Neural progenitor cell (in vitro differentiated cells): ENCODE data around the gene NOVA2. TPM values are rescaled to one million over a fixed set of nuclear protein-coding genes. Genes with fewer than 3 reads are reported as not detected.

Experiments used
- DNase-seq: peaks from one replicate; pipeline ENCODE4 v3.0.0-alpha.2; 2016; ENCODE audit warnings: low spot score
- H2AFZ ChIP-seq: fragments of 200-600 bp; sonication (generic); replicated peaks from 2 replicates; pipeline ENCODE4 v1.6.1; 2016; ENCODE audit warnings: antibody characterized with exemption
- H3F3A ChIP-seq: fragments of 200-600 bp; sonication (generic); 2 replicates; pipeline ENCODE4 v1.6.1; 2016; ENCODE audit warnings: antibody characterized with exemption, low read depth
- H3K27ac ChIP-seq: fragments of 200-600 bp; sonication (generic); 2 replicates; pipeline ENCODE4 v1.5.1; 2016; ENCODE audit warnings: mild to moderate bottlenecking
- H3K27me3 ChIP-seq: fragments of 200-600 bp; sonication (generic); 2 replicates; pipeline ENCODE4 v1.6.1; 2016; ENCODE audit warnings: mild to moderate bottlenecking, moderate library complexity
- H3K36me3 ChIP-seq: fragments of 200-600 bp; sonication (generic); 2 replicates; pipeline ENCODE4 v1.5.1; 2016
- H3K4me1 ChIP-seq: fragments of 200-600 bp; sonication (generic); 2 replicates; pipeline ENCODE4 v1.6.1; 2016; ENCODE audit warnings: mixed run types
- H3K4me2 ChIP-seq: fragments of 200-600 bp; sonication (generic); 2 replicates; pipeline ENCODE4 v1.6.1; 2016
- H3K4me3 ChIP-seq: fragments of 200-600 bp; sonication (generic); 2 replicates; pipeline ENCODE4 v1.5.1; 2016
- H3K79me2 ChIP-seq: fragments of 200-600 bp; sonication (generic); 2 replicates; pipeline ENCODE4 v1.6.1; 2016; ENCODE audit warnings: low read depth
- H3K9ac ChIP-seq: fragments of 200-600 bp; sonication (generic); 2 replicates; pipeline ENCODE4 v1.6.1; 2016
- H3K9me3 ChIP-seq: fragments of 200-600 bp; sonication (generic); 2 replicates; pipeline ENCODE4 v1.5.1; 2016; ENCODE audit warnings: low read depth
- H4K20me1 ChIP-seq: fragments of 200-600 bp; sonication (generic); 2 replicates; pipeline ENCODE4 v1.6.1; 2016; ENCODE audit warnings: low read depth
- H3K27ac Mint-ChIP-seq: 3 replicates; pipeline ENCODE4 v1.8.0; 2021; ENCODE audit warnings: mixed read lengths
- H3K27me3 Mint-ChIP-seq: 2 replicates; pipeline ENCODE4 v1.8.0; 2022; ENCODE audit warnings: low read depth, mild to moderate bottlenecking, inconsistent platforms, moderate library complexity, mixed read lengths; ENCODE audit not compliant: insufficient read depth
- H3K36me3 Mint-ChIP-seq: 3 replicates; pipeline ENCODE4 v1.8.0; 2021; ENCODE audit warnings: mixed read lengths
- H3K4me1 Mint-ChIP-seq: 3 replicates; pipeline ENCODE4 v1.8.0; 2021; ENCODE audit warnings: mixed read lengths
- H3K4me3 Mint-ChIP-seq: 3 replicates; pipeline ENCODE4 v1.8.0; 2021; ENCODE audit warnings: mild to moderate bottlenecking, moderate library complexity, mixed read lengths
- H3K9me3 Mint-ChIP-seq: 3 replicates; pipeline ENCODE4 v1.8.0; 2020; ENCODE audit warnings: mixed read lengths
- CTCF ChIP-seq: fragments of 200-600 bp; sonication (generic); IDR thresholded peaks from 2 replicates; pipeline ENCODE4 v1.5.1; 2017; ENCODE audit warnings: antibody characterized with exemption, mild to moderate bottlenecking
- EZH2 ChIP-seq: fragments of 200-600 bp; sonication (generic); IDR thresholded peaks from 2 replicates; pipeline ENCODE4 v1.6.1; 2017; ENCODE audit warnings: antibody characterized with exemption, mild to moderate bottlenecking, moderate library complexity
- EZH2phosphoT487 ChIP-seq: fragments of 200-600 bp; sonication (generic); IDR thresholded peaks from 2 replicates; pipeline ENCODE4 v1.6.1; 2017; ENCODE audit warnings: antibody characterized with exemption
- total RNA-seq: library from RNA; depleted of rRNA; stranded (reverse); fragments of >200 nt; gene quantifications from 2 replicates; pipeline ENCODE4 v1.2.3, GENCODE V29; 2015; ENCODE audit warnings: low replicate concordance

The NOVA2 gene
- total RNA-seq, 1 donor from 2014 or later: 3.9 TPM

GRCh38 chr19:45938733-45939319 lies 34.8 kb downstream of the NOVA2 start:
- peaks cover 4% of the 10 kb centered on the region for H3K27me3 Mint-ChIP-seq
- Histone ChIP-seq H3K4me1 (no peaks in the 10 kb centered on the region), H3F3A (no peaks in the 10 kb centered on the region), H4K20me1 (no peaks in the 10 kb centered on the region), H3K9ac (no peak overlapping the region), H3K79me2 (no peaks in the 10 kb centered on the region), H2AFZ (no peak overlapping the region), H3K4me2 (no peak overlapping the region), H3K27me3 (no peaks in the 10 kb centered on the region), H3K4me3 (no peak overlapping the region), H3K9me3 (no peaks in the 10 kb centered on the region), H3K27ac (no peak overlapping the region), H3K36me3 (no peaks in the 10 kb centered on the region)
- no peak for TF ChIP-seq EZH2phosphoT487
- TF ChIP-seq CTCF: no peak
- no peak for TF ChIP-seq EZH2
- peak overlapping the region; percentile 43 for H3K4me3 Mint-ChIP-seq
- DNase-seq: no peak
- no peak overlapping the region for H3K27ac Mint-ChIP-seq
- H3K36me3 Mint-ChIP-seq: peaks cover 35% of the 10 kb centered on the region
- no peaks in the 10 kb centered on the region for H3K9me3 Mint-ChIP-seq
- H3K4me1 Mint-ChIP-seq: peaks cover 8% of the 10 kb centered on the region

- Histone ChIP-seq H3F3A (no peaks in the 10 kb centered on the region), H3K4me3 (no peak overlapping the region), H2AFZ (no peak overlapping the region), H4K20me1 (no peaks in the 10 kb centered on the region), H3K9ac (no peak overlapping the region), H3K27me3 (peaks cover 9% of the 10 kb centered on the region), H3K79me2 (no peaks in the 10 kb centered on the region), H3K27ac (no peak overlapping the region), H3K9me3 (no peaks in the 10 kb centered on the region), H3K36me3 (no peaks in the 10 kb centered on the region), H3K4me1 (no peaks in the 10 kb centered on the region), H3K4me2 (no peak overlapping the region)
- H3K27ac Mint-ChIP-seq: no peak overlapping the region
- peaks cover 25% of the 10 kb centered on the region for H3K36me3 Mint-ChIP-seq
- H3K27me3 Mint-ChIP-seq: peaks cover 6% of the 10 kb centered on the region
- no peaks in the 10 kb centered on the region for H3K9me3 Mint-ChIP-seq
- H3K4me3 Mint-ChIP-seq: no peak overlapping the region
- H3K4me1 Mint-ChIP-seq: peaks cover 8% of the 10 kb centered on the region
- no peak for DNase-seq
- TF ChIP-seq EZH2 (no peak), CTCF (no peak), EZH2phosphoT487 (no peak)
These were observed 38.4 kb downstream of the NOVA2 start for GRCh38 chr19:45935267-45935666.

GRCh38 chr19:45934551-45935230 lies 39.0 kb downstream of the NOVA2 start:
- Histone ChIP-seq H3K27ac (no peak overlapping the region), H3K9me3 (no peaks in the 10 kb centered on the region), H3K9ac (no peak overlapping the region), H3K4me1 (no peaks in the 10 kb centered on the region), H3K4me3 (no peak overlapping the region), H3F3A (no peaks in the 10 kb centered on the region), H2AFZ (no peak overlapping the region), H3K36me3 (no peaks in the 10 kb centered on the region), H3K27me3 (peaks cover 13% of the 10 kb centered on the region), H3K79me2 (no peaks in the 10 kb centered on the region), H4K20me1 (no peaks in the 10 kb centered on the region), H3K4me2 (no peak overlapping the region)
- Mint-ChIP-seq H3K27me3 (peaks cover 8% of the 10 kb centered on the region), H3K4me1 (peaks cover 8% of the 10 kb centered on the region), H3K9me3 (no peaks in the 10 kb centered on the region), H3K4me3 (no peak overlapping the region), H3K36me3 (peaks cover 25% of the 10 kb centered on the region), H3K27ac (no peak overlapping the region)
- no peak for TF ChIP-seq EZH2phosphoT487
- TF ChIP-seq EZH2: no peak
- TF ChIP-seq CTCF: no peak
- DNase-seq: no peak
